Gastrocnemius medialis (tissue), 4 donors: ENCODE measurements around the gene SPTLC3.

Experiments used
- POLR2A ChIP-seq, 2 donors: fragments of 450-650 bp; IDR thresholded peaks; one replicate each; pipeline ENCODE4 v1.6.1; 2017; ENCODE audit warnings: antibody characterized with exemption in 2 of 2, mild to moderate bottlenecking in 2 of 2, moderate library complexity in 2 of 2
- TF ChIP-seq, protein P1 (sequence below), 5 experiments: fragments of 450-650 bp in 3 of 5; fragments of 200-600 bp in 2 of 5; sonication (generic) in 2 of 5; IDR thresholded peaks in 4 of 5; conservative IDR thresholded peaks in 1 of 5; 1 replicate in 4 of 5; 2 replicates in 1 of 5; pipeline ENCODE4 v1.5.1; 2016 to 2019; ENCODE audit warnings: antibody characterized with exemption in 5 of 5, mild to moderate bottlenecking in 3 of 5, moderate library complexity in 3 of 5

DNA sequence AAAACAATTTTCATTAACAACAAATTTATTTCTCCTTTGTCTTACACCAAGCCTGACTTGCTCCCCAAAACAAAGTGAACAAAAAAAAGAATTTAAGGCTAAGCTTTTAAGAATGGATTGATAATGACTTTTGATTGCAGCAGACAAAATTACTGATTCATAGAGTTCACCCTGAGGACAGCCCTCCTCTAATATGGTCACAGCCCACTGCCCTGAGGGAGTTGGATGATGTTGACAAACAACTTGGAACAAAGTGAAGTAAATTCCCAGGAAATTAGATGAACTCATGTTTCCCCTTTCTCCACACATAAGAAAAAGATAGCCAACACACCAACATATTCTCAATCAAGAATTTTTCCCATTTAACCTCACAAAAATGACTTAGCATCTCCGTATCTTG lies 204.6 kb downstream of the SPTLC3 start:
- TF ChIP-seq, protein P1, sequence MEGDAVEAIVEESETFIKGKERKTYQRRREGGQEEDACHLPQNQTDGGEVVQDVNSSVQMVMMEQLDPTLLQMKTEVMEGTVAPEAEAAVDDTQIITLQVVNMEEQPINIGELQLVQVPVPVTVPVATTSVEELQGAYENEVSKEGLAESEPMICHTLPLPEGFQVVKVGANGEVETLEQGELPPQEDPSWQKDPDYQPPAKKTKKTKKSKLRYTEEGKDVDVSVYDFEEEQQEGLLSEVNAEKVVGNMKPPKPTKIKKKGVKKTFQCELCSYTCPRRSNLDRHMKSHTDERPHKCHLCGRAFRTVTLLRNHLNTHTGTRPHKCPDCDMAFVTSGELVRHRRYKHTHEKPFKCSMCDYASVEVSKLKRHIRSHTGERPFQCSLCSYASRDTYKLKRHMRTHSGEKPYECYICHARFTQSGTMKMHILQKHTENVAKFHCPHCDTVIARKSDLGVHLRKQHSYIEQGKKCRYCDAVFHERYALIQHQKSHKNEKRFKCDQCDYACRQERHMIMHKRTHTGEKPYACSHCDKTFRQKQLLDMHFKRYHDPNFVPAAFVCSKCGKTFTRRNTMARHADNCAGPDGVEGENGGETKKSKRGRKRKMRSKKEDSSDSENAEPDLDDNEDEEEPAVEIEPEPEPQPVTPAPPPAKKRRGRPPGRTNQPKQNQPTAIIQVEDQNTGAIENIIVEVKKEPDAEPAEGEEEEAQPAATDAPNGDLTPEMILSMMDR (IDR thresholded peaks at IDR 0.05 in 4 of 5, conservative IDR thresholded peaks at IDR 0.05 in 1 of 5), result no peak
- TF ChIP-seq POLR2A (IDR thresholded peaks at IDR 0.05), result no peak
